ENCODE data around the gene FAM222A. TPM values are rescaled to one million over a fixed set of nuclear protein-coding genes. Genes with fewer than 3 reads are reported as not detected.

Gene FAM222A
- total RNA-seq, 1 experiment from 2014 or later = 18.0 TPM

DNA sequence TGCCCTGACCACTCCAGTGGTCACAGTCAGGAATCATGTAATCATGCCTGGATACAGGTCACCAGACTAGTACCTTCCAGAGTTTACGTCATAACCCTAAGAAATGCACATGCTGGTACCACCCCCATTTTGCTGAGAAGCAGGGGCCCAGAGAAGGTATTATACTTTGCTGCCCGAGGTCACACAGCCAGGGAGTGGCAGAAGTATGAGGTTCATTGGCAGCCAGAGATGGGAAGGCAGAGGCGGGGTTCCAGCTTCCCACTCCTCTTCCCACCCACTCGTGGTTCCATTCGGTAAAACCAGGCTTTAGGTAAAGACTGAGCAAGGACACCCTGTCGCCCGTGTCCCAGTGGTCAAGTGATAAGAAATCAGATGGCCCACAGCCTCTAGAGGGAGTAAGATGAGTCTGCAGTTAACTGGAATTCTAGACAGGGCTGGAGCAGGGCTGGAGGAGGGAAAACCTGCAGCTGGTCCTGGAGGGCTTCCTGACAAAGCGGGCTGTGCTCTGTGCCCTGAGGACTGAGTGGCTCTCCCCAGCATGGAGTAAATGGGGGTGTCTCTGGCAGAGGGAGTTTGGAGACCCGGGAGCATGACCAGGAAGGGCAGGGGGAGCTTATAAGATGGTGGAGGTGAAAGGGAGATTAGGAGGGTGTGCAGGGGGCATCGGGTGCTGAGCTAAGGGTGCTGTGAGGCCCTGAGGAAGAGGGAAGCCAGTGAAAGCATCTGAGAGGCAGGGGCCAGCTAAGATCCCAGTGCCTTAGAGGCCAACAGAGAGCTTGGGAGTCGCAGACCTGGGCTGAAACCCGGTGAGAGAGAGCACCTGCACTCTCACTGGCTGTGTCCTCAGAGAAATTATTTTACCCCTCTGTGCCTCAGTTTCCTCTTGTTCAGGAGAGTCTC lies 5.7 kb downstream of the FAM222A start:
- BruUV-seq (replicated peaks) = no TSS peak
- ChIA-PET POLR2A (interaction anchor here (0.5 kb wide), 1 partner anchor 181 kb away, joined by 5 read pairs; no protein-coding TSS in a partner anchor), CTCF (interaction anchor here (0.6 to 1.7 kb wide), 6 partner anchors 19 to 291 kb away, joined by 4 to 15 read pairs (median 6); no protein-coding TSS in a partner anchor)
- Mint-ChIP-seq H3K36me3 (ENCODE audit: insufficient read depth, unreplicated experiment) (peaks cover under 1% of the 10 kb centered on the region), H3K27me3 (ENCODE audit: insufficient read depth, unreplicated experiment) (no peaks in the 10 kb centered on the region), H3K4me3 (ENCODE audit: unreplicated experiment) (no peak overlapping the region), H3K9me3 (ENCODE audit: unreplicated experiment) (no peaks in the 10 kb centered on the region), H3K4me1 (ENCODE audit: low read depth, unreplicated experiment) (peaks cover 15% of the 10 kb centered on the region), H3K27ac (ENCODE audit: unreplicated experiment) (peak overlapping the region; percentile 60)
- no peaks in the 10 kb centered on the region for H3K27me3 ChIP-seq (replicated peaks; ENCODE audit: control insufficient read depth, insufficient read depth, low read length)
- TF ChIP-seq CTCF (IDR thresholded peaks at IDR 0.05; ENCODE audit: insufficient read depth in 1 of 2, low read depth in 1 of 2, low read length in 1 of 2, severe bottlenecking in 1 of 2, unreplicated experiment in 1 of 2) = peak; percentile 29 to 61
- peak; percentile 50 to 53 for DNase-seq
- intact Hi-C loops (cut with micrococcal nuclease; ENCODE audit: unreplicated experiment) = loop anchor here (1.0 kb wide), 1 partner anchor 56 kb away; no protein-coding TSS in a partner anchor
- H3K4me1 ChIP-seq = peaks cover 26% of the 10 kb centered on the region
- no peaks in the 10 kb centered on the region for H3K9me3 ChIP-seq
- H3K36me3 ChIP-seq (ENCODE audit: control insufficient read depth, insufficient read depth, low read length) = no peaks in the 10 kb centered on the region
- no peak overlapping the region for H3K4me3 ChIP-seq (ENCODE audit: low read depth, low read length)

DNA sequence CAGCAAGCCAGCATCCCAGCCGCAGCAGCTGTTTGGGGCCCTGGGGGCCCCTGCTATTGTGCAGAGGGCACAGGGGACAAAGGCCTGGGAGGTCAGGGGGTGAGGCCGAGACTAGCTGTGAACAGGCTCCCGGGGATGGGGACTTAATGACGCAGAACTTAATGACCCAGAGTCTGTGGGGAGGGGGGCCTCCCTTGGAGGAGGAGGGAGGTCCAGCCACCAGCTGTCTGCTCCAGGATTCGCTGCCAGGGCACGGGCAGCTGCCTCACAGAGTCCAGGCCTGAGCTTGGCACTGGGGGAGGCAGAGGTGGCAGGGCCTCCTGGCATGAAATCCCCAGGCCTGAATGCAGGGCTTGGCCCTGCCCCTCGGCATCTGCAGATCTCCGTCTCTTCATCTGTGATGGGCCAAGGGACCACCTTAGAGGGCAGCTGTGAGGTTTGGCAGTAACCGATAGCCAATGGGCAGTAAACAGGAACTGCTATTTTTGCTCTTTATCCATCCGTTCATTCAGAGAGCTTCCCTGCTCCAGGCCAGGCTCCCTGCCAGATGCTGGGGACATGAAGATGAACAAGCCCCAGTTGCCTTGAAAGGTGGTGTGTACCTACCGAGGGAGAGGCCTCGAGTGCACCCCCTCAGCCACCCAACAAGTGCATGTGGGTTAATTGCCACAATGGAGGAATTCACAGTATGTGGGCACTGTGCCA lies 6.7 kb downstream of the FAM222A start:
- BruUV-seq (replicated peaks) = no TSS peak
- H3K27me3 ChIP-seq (replicated peaks; ENCODE audit: control insufficient read depth, insufficient read depth, low read length) = no peaks in the 10 kb centered on the region

More for the DNA sequence above, 6.7 kb downstream of the FAM222A start:
- Histone ChIP-seq H3K9me3 (no peaks in the 10 kb centered on the region), H3K4me1 (peaks cover 26% of the 10 kb centered on the region), H3K36me3 (ENCODE audit: control insufficient read depth, insufficient read depth, low read length) (no peaks in the 10 kb centered on the region), H3K4me3 (ENCODE audit: low read depth, low read length) (no peak overlapping the region)
- ChIA-PET POLR2A (interaction anchor here (0.5 kb wide), 1 partner anchor 36 kb away, joined by 5 read pairs; no protein-coding TSS in a partner anchor), CTCF (interaction anchor here (1.0 to 1.7 kb wide), 5 partner anchors 18 to 123 kb away, joined by 4 to 15 read pairs (median 7); no protein-coding TSS in a partner anchor)
- H3K9me3 Mint-ChIP-seq (ENCODE audit: unreplicated experiment) = no peaks in the 10 kb centered on the region
- H3K4me1 Mint-ChIP-seq (ENCODE audit: low read depth, unreplicated experiment) = peaks cover 15% of the 10 kb centered on the region
- H3K27ac Mint-ChIP-seq (ENCODE audit: unreplicated experiment) = no peak overlapping the region
- DNase-seq = no peak
- peaks cover 6% of the 10 kb centered on the region for H3K36me3 Mint-ChIP-seq (ENCODE audit: insufficient read depth, unreplicated experiment)
- H3K4me3 Mint-ChIP-seq (ENCODE audit: unreplicated experiment) = no peak overlapping the region
- H3K27me3 Mint-ChIP-seq (ENCODE audit: insufficient read depth, unreplicated experiment) = no peaks in the 10 kb centered on the region
- intact Hi-C loops (cut with micrococcal nuclease; ENCODE audit: unreplicated experiment) = no loop called here
- no peak for TF ChIP-seq CTCF (IDR thresholded peaks at IDR 0.05; ENCODE audit: insufficient read depth in 1 of 2, low read depth in 1 of 2, low read length in 1 of 2, severe bottlenecking in 1 of 2, unreplicated experiment in 1 of 2)

Measured in Caco-2 (cell line).